ENCODE data around the gene ALDH3B2.

ALDH3B2 gene

DNA sequence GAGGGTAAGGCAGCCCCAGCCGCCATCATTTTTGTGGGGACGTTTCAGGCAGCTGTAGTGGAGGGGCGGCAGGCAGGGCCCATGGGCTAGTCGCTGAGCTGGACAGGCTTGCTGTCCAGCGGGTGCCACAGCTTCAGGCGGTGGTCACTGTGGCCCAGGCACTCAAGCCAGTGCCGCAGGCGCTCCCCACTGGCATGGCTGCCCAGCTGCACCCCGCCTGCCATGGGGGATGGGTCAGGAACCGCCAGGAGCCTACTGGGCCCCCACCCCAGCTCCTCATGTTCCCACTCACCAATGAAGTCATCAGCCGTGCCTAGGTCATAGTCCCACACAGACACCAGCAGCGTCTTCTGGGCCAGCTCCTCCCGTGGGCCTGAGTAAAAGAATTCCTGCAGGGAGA lies 61.7 kb downstream of the ALDH3B2 start:
- no peak for DNase-seq

Measured in activated naive CD4-positive, alpha-beta T cell (primary cell).